Measurements from ENCODE around the gene MSX2. TPM values are rescaled to one million over a fixed set of nuclear protein-coding genes. Genes with fewer than 3 reads are reported as not detected.

MSX2 gene
- total and polyA plus RNA-seq, 2 of the 4 experiments (the other 2 are of a cell fraction): 2.2 to 3.7 TPM

Small RNA genes lying within 50 kb of the gene (microRNA-seq; reads per million reads assigned to microRNA genes)
- 0 reads per million in 2 experiments for gene MIR4634 (ENCODE audit: insufficient read depth in 1 of 2, insufficient read length in 1 of 2, unreplicated experiment in 1 of 2)

Small RNA genes lying within 50 kb of the gene (small RNA-seq; reads per million reads assigned to genes)
- 0 reads per million in 5 experiments for gene MIR4634
